IPS-18c (cell line): ENCODE results near the gene TACC2.

ENCODE experiments used
- H3K4me3 ChIP-seq: 2 replicates; pipeline ENCODE4 v1.7.0; 2013; ENCODE audit warnings: low read depth, mild to moderate bottlenecking, low read length, moderate library complexity; ENCODE audit not compliant: insufficient read depth
- H3K9me3 ChIP-seq: one replicate; pipeline ENCODE4 v1.6.1; 2013; ENCODE audit warnings: mild to moderate bottlenecking, low read length, moderate library complexity; ENCODE audit not compliant: control insufficient read depth, insufficient read depth

Gene TACC2

DNA sequence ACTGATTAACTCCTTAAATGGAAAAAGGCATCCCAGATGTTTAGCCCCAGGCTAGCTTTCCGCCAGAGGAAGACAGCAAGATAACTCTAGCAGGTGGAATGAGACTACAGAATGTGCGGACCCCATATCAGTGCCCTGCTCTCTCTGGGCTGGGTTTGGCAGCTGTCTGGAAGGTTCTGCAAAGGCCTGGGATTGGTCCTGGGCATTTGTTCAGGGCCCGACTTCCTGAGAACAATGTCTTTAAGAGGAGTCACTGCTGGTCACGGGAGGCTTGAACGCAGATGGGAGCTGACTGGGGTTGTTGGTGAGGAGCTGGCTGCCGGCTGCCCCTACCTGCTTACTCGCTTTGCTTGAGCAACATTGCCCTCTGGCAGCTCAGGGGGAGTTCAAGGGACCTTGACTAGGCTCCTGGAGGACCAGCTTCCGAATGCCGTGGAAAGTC is 151.5 kb downstream of the TACC2 start:
- H3K9me3 ChIP-seq, result no peaks in the 10 kb centered on the region
- no peak overlapping the region for H3K4me3 ChIP-seq

DNA sequence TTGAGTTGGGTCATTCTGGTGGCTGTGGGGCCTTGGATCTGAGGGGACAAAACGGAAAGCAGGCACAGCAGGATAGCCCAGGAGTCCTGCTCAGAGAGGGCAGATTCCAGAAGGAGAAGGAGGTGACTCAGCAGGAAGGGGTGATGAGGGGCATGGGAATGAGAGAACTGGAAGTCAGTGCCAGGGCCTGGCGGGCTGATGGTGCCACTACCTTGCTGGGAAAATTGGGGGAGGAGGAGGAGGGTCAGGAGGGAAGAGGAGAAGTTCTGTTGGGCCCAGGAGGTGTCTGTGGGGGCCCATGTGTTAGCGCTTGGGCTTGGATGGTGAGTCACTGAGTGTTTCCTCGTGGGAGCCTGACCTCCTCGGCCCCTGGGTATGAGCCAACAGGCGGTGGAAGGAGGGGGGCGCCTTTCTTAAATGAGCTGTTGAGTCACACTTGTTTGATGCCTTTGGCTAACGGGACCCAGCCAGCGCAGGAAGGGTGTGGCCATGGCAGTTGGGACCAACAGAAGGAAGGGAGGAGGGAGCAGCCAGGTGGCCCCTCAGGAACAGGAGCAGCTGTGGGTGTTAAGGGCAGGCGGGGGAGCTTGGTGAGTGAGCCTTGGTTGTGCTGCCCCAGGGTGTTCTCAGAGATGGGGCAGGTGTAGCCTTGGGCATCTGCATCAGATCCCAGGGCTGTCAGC is 152.1 kb downstream of the TACC2 start:
- H3K4me3 ChIP-seq, result no peak overlapping the region
- H3K9me3 ChIP-seq, result no peaks in the 10 kb centered on the region

DNA sequence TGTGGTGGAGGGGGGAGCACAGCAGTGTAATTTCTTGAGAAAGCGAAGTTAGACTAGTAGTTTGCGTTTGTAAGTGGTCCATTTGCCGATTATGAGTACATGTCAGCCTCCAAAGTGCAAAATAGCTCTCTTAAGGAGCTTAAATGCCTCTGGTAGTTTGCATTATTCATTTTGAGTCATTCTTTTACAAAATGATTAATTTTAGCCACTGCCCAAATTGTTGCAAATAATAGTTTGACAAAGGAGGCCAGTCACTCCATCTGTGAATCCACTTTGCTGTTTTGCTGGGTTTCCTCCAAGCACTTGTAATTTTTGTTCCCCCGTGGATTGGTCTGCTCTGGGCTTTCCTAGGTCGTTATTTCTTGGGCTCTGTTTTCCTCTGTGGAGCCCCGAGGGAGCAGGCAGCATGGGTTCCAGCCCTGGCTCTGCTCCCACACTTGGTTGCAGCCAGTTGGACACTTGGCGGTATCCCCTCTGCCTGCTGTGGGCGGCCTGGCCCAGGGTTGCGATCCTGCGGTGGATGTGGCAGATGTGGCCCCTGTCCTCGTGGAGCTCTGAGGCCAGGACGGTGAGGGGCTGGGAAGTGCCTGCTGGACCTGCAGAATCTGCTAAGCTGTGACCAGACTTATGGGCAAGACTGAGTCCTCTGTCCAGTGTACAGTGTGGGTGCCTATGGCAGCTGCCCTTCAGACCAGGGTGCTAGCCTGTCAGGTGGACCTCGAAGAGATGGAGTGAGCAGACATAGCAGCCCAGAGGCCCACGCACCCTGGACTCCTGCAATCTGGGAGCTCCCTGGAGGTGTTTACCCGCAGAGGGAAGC is 153.1 kb downstream of the TACC2 start:
- H3K9me3 ChIP-seq, result no peaks in the 10 kb centered on the region
- H3K4me3 ChIP-seq, result no peak overlapping the region

DNA sequence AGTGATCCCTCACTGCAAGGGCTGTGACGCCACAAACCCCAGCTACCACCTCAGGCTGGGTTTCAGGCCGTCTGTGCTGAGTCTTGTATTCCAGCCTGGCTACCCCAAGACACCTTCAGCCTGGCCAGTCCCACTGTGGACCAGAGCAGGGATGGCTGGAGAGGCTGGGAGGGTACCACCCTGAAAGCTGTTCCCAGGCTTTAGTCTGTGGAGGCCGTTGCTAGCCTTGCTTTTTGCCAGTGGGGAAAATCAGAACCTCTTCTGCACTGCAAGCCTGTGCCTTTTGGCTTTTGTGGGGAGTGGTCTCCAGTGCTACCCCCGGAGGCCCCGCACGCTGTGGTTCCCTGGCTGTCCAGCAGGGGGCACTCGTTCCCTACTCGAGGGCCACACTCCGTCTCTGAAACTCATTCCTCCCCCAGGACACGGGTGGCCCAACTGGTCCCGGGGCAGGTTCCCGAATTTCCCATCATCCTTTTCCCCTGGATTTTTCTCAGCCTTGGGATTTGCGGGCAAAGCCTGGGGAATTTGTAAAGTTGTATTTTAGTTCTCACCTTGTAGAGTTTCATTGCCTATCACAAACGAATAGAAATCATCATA is 153.8 kb downstream of the TACC2 start:
- H3K4me3 ChIP-seq, result no peak overlapping the region

DNA sequence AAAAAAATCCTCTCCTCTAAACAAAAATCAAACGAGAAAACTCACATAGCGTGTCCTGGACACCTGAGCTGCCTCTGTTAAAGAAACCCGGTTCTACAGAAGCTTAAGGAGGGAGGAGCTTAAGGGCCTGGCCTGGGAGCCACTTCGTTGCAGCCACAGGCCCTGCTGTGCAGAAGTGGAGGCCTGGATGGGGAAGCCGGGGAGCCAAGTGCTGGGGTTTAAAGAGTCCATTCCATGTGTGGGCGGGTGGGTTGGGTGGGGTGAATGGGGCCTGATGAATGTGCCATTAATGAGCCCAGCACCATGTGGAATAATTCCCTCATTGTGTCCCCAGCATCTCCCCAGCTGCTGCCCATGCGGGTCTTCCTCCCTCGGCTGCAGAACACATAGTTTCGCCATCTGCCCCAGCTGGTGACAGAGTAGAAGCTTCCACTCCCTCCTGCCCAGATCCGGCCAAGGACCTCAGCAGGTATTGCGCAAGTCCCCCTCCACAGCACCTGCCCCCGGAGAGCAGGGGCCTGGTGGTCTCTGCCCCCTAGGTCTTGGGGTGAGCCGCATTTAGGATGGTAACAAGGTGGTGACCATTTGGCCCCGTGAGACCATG is 154.4 kb downstream of the TACC2 start:
- Histone ChIP-seq H3K4me3 (no peak overlapping the region), H3K9me3 (no peaks in the 10 kb centered on the region)

More for the DNA sequence above, 153.8 kb downstream of the TACC2 start:
- no peaks in the 10 kb centered on the region for H3K9me3 ChIP-seq

DNA sequence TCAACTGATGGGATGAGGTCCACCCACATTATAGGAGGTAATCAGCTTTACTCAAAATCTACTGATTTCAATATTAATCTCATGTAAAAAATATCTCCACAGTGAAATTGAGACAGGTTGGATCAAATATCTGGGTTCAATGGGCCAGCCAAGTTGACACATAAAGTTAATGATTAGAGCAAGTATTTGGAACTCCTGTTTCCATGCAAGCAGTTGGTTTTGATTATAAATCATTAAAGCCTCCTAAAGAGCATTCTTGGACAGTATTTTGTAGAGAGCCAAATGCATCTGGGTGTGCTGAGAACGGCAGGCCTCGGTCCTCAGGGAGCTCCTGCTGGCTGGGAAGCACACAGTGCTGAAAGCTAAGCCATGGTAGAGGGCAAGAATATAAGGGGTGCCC is 155.2 kb downstream of the TACC2 start:
- no peak overlapping the region for H3K4me3 ChIP-seq
- H3K9me3 ChIP-seq, result no peaks in the 10 kb centered on the region

DNA sequence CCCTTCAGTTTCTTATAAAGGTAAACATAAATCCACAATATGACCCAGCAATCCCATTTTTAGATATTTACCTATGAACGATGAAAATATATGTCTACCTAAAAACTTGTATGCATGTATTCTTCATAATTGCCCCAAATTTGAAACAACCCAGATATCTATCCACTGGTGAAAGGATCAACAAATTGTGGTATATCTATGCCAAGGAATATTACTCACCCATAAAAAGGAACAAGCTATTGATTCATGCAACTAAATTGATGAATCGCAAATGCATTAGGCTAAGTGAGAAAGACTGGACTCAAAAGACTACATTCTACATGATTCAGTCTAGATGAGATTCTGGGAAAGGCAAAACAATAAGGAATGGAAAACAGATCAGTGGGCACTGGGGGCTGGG is 156.2 kb downstream of the TACC2 start:
- Histone ChIP-seq H3K9me3 (no peaks in the 10 kb centered on the region), H3K4me3 (no peak overlapping the region)

DNA sequence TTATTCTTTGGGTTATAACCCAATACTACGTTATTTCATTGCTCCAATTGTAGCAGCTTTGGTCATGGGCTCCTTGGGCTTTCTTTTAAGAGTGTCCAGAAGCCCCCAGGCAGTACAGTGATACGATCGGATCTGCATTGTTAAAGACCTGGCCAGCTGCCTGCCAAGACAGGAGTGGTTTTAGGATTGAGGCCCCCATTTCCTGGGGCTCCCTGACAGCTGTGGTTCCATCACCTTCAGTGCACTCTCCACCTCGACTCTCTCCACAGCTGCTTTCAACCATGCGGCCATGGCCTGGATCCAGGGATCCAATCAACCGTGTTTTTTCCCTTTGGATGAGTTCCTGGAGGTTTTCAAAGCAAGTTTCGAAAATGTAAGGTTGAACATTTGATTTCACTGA is 158.7 kb downstream of the TACC2 start:
- Histone ChIP-seq H3K9me3 (no peaks in the 10 kb centered on the region), H3K4me3 (no peak overlapping the region)

DNA sequence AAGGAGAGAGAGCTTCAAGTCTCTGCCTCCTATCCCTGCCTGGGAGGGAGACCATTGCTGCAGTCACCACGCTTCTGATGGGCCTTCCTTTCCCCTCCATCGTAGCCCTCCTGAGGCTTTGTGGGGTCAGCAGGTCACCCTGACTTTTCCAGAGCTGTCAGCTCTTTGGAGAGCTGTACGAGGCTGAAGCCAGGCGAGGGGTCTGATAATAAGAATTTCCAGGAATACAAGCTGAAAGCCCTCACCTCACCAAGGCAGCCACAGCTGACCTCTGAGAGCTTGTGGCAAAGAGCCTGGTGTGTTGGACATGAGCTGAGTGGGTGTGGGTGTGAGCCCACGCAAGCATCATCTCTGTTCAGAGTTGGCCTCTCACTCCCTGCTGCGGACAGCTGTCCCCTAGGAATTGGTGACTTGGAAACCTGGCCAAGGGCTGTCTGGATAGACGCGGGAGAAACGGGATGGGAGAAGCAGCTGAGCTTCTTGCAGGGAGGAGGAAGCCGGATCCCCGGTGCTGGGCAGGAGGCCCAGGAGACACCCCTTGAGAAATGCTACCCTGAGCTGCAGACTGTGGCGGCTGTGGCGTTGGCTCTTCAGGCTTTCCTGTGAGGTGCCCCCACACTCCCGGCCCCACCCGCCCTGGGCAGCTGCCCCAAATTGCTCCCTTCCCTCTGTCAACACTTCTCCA is 160.1 kb downstream of the TACC2 start:
- H3K4me3 ChIP-seq, result no peak overlapping the region

DNA sequence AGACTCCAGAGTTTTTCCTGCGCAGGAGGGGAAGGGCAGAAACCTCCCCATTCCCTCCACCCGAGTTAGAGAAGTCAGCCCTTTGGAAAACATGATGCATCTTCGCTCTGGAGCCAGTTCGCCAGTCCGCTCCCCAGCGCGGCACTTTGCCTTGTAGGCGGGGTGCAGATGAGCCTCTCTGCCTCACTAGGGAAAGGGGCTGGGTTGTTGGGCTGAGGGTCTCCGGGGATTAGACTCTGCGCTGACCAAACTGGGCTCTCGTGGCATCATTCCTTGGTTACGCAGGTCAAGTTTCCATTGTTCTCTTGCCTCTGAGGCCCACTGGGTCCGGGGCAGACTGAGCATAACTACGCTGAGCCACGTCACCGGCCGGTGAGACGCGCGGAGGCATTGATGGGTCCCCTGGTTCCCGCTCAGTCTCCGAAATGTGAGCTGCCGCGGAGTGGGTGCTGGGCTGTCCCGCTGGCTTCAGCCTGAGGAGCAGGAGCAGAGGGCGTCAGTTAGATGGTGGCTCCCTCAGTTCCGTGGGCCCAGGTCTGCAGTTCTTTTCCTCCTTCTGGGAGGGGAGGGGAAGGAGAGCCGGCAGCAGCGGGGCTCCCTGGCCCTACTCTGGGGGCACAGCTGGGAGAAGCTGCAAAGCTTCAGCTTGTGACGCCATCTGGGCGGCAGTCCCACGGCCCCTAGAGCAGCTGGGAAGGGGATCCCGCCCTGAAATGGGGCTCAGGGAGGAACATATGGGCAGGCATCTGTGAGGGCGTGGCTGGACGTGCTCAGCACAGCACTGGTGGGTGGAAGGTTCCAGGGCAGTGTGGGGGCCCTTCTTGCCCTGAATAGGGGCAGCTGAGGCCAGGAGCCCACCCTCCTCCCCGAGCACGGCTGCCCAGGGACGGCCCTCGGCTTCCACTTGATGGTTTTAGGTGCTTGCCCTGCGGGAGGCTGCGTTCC is 160.9 kb downstream of the TACC2 start:
- H3K4me3 ChIP-seq, result no peak overlapping the region
- no peaks in the 10 kb centered on the region for H3K9me3 ChIP-seq

More for the DNA sequence above, 160.1 kb downstream of the TACC2 start:
- no peaks in the 10 kb centered on the region for H3K9me3 ChIP-seq

DNA sequence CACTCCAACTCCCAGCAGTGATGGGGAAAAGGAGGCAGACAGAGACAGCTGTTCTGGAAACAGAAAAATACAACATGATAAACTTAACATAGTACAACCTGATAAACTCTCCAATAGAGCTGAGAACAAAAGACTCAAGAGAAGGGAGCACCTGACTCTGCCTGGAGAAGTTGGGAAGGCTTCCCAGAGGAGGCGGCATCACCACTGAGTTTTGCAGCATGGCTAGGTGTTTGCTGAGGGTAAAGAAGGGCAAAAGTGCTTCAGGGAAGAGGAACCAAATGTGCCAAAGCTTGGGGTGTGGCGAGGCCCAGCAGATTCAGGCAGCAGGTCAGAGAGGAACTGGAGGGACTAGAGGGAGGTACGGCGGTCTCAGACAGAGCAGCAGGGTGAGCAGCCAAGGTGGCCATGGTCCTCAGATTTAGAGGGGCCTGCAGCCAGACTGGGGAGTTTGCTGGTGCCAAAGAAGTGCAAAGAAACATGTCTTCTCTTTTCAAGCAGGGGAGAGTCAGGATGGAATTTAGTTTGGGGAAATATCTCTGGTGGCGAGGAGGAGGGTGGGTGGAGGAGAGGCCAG is 162.2 kb downstream of the TACC2 start:
- H3K9me3 ChIP-seq, result no peaks in the 10 kb centered on the region
- H3K4me3 ChIP-seq, result no peak overlapping the region

DNA sequence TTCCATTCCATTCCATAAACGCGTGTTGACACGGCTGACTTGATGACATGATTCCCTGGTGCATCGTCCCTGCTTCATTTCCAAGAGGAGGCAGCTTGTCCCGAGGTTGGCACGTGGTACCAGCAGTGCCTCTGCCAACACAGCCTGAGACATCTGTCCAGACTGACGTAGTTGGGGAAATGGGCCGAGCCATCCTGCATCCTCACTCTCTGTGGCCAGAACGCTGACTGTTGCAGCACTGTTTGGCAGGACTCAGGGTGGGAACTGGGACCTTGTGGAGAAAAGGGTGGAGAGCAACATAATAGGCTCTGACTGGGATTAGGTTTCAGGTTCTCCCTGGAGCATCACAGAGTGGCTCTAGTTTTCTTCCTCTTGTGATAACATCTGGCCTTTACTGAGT is 163.6 kb downstream of the TACC2 start:
- H3K4me3 ChIP-seq, result no peak overlapping the region
- H3K9me3 ChIP-seq, result no peaks in the 10 kb centered on the region

DNA sequence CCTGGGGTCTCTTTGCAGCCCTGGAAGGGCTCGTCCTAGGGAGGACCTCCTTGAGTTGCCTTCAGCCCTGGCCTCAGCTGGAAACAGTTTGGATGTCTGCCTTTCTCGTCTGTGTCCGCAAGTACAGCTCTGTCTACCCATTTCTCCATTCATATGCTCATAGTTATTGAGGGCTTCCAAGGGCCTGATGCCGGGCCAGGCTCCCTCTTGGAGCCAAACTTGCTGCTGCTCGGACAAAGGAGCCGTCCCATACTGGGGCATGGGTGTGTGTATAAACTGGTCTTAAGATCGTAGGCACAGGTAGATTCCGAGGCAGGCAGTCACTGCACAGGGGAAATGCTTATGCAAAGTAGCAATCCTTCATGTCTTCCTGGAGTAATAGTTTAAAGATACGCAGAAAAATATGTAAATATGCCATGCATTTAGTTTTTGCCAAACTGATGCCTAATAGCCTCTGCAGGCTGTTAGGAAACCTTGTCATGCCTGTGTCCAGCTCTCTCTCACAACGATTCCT is 165.1 kb downstream of the TACC2 start:
- H3K9me3 ChIP-seq, result no peaks in the 10 kb centered on the region
- H3K4me3 ChIP-seq, result no peak overlapping the region

DNA sequence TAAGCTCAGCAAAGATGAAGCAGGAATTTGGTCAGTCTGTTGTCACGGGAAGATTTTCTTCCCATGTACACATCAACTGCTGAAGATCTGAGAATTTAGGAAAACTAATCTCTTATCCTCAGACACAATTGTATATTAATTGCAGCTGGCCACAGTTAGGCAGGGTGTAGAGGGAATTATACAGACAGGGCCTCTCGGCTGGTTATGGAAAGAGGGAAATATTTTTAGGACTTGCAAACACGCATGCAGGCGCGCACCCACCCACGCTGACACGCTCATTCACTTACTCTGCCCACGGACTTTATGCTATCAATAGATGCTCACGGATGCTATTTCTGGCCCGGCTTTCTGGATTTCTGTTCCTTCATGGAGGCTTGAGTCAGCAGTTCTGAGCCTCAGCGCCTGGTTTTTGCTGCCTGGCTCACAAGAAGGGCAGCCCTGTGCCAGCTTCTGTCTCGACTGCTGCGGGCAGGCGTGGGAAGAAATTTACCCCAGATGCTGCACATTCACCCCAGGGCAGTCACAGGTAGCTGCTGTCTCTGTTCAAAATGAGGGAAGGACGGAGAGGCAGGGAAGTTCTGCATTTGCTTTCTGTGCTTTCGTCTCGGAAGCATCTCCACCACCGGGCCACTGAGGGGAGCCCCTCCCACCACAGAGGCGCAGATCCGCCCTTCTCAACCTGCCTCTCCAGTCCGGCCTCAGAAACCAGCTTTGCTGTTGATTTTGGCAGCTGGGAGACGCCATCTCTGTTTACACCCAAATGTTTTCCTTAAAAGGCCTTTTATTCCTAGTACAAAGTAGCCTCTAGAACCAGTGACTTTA is 165.8 kb downstream of the TACC2 start:
- no peak overlapping the region for H3K4me3 ChIP-seq

DNA sequence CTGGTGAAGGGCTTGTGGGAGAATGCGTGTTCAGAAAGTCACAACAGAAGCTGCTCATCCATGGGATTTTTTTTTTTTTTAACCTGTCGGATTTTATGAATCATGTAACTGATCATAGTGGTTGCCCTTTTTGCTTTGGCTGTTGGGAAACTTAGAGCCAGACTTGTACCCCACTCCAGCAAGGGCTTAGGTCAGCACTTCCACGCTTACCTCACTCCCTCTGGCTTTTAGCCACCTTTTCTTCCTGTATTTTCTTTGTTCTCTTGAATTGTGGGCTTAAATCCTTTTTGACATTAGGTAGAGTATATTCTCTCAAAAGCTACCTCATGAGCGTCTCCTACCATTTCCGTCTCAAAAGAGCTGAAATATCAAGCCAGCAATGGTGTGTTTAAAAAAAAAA is 168.5 kb downstream of the TACC2 start:
- Histone ChIP-seq H3K9me3 (no peaks in the 10 kb centered on the region), H3K4me3 (no peak overlapping the region)

More for the DNA sequence above, 165.8 kb downstream of the TACC2 start:
- no peaks in the 10 kb centered on the region for H3K9me3 ChIP-seq
